BE2C (cell line): ENCODE results near the gene ADORA2B.

Experiments
- DNase-seq: peaks from one replicate; pipeline ENCODE4 v3.0.0-alpha.2; 2020
- H3K27me3 ChIP-seq: fragments of 250-450 bp; sonication (Bioruptor Pico); 2 replicates; pipeline ENCODE4 v1.5.1; 2020; ENCODE audit warnings: mild to moderate bottlenecking
- H3K36me3 ChIP-seq: fragments of 250-450 bp; sonication (Bioruptor Pico); 2 replicates; pipeline ENCODE4 v1.5.1; 2020; ENCODE audit warnings: mild to moderate bottlenecking
- H3K4me1 ChIP-seq: fragments of 250-450 bp; sonication (Bioruptor Pico); 2 replicates; pipeline ENCODE4 v1.5.1; 2020
- H3K4me3 ChIP-seq: 2 replicates; pipeline ENCODE4 v1.5.1; 2011; ENCODE audit warnings: low read depth, low read length
- H3K9me3 ChIP-seq: fragments of 250-450 bp; sonication (Bioruptor Pico); 2 replicates; pipeline ENCODE4 v1.5.1; 2020
- TF ChIP-seq, protein P1 (sequence below): IDR thresholded peaks from 2 replicates; pipeline ENCODE4 v1.5.1; 2012; ENCODE audit warnings: mild to moderate bottlenecking, low read depth, low read length

The ADORA2B gene

DNA sequence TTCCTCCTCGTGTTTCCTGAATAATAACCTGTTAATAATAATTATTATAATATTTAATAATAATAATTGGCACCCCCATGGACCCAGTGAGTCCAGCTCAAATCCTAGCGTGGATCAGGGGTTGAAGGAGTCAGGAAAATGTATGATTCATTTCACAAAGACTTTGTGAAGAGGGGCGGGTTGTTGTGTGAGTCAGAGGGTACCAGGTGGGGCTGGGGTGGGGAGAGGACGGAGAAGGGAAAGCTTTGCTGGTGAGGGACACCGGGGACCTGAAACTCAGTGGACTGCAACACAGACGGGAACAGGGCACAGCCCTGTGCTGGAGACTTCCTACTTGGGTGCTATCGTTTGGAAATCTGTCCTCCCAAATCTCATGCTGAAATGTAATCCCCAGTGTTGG, 3.1 kb upstream of the ADORA2B start:
- H3K9me3 ChIP-seq: no peaks in the 10 kb centered on the region
- no peaks in the 10 kb centered on the region; the same call in 1 of the 2 replicates for H3K27me3 ChIP-seq
- no peak for DNase-seq
- TF ChIP-seq, protein P1, sequence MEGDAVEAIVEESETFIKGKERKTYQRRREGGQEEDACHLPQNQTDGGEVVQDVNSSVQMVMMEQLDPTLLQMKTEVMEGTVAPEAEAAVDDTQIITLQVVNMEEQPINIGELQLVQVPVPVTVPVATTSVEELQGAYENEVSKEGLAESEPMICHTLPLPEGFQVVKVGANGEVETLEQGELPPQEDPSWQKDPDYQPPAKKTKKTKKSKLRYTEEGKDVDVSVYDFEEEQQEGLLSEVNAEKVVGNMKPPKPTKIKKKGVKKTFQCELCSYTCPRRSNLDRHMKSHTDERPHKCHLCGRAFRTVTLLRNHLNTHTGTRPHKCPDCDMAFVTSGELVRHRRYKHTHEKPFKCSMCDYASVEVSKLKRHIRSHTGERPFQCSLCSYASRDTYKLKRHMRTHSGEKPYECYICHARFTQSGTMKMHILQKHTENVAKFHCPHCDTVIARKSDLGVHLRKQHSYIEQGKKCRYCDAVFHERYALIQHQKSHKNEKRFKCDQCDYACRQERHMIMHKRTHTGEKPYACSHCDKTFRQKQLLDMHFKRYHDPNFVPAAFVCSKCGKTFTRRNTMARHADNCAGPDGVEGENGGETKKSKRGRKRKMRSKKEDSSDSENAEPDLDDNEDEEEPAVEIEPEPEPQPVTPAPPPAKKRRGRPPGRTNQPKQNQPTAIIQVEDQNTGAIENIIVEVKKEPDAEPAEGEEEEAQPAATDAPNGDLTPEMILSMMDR: no peak
- no peaks in the 10 kb centered on the region for H3K36me3 ChIP-seq
- no peaks in the 10 kb centered on the region for H3K4me1 ChIP-seq
- H3K4me3 ChIP-seq: no peak overlapping the region

DNA sequence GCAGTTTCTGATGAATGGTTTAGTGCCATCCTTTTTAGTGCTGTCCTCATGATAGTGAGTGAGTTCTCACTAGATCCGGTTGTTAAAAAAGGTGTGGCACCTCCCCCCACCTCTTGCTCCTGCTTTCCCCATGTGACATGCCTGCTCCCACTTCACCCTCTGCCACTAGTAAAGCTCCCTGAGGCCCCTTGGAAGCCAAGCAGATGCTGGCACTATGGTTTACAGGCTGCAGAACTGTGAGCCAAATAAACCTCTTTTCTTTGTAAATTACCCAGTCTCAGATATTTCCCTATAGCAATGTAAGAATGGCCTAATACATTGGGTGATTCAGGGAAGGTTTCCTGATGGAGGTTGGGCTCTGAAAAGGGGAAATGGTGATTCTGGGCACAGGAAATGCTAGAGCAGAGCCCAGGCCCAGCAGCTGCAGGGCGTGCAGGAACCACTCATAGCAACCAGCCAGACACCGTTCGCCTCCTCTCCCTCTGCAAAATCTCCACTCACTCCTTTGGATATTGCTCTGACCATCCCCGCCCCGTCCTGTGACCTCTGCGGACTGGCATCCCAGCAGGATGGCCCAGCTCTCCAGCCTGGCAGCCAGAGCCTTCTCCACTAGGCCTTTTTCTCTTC, 2.6 kb upstream of the ADORA2B start:
- no peak for DNase-seq
- Histone ChIP-seq H3K9me3 (no peaks in the 10 kb centered on the region), H3K4me3 (no peak overlapping the region), H3K4me1 (no peaks in the 10 kb centered on the region), H3K36me3 (no peaks in the 10 kb centered on the region), H3K27me3 (no peaks in the 10 kb centered on the region; the same call in 1 of the 2 replicates)
- TF ChIP-seq, protein P1: no peak

DNA sequence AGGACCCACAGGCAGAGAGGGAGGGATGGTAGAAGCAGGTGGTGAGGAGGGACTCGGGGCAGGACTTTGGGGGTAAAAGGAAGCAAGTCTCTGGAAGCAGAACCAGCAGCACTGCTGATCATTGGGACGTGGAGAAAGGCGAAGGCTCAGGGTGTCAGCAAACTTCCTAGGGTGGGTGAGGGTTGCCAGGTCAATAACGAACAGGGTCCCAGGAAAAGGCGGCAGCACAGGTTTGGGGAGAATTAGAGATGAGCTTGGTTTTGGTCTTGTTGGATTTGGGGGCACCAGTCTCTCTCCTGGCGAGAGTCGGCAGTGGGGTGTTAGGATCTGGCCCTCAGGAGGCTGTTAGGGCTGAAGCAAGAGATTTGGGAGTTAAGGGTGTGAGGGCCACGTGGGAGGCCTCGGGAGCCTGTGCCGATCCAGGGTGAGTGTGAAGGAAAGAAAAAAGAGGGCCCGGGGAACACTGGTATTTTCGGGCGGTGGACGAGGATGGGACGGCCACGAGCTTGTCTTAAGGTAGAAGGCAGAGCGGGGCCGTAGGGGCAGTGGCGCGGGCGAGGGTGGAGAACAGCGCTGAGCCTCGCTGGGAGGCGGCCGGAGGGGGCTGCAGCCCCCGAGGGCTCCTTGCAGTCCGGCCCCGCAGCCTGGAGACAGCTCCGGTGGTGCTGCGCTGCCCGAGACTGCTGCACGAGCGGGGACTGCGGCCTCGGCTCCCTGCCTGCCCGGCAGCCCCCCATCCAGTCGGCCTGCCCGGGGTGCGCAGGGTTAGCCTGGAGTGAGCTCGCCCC, 765 bp upstream of the ADORA2B start:
- no peaks in the 10 kb centered on the region for H3K4me1 ChIP-seq
- H3K9me3 ChIP-seq: no peaks in the 10 kb centered on the region
- H3K4me3 ChIP-seq: peak overlapping the region; percentile 53
- TF ChIP-seq, protein P1: no peak
- no peaks in the 10 kb centered on the region for H3K36me3 ChIP-seq
- DNase-seq: no peak
- no peaks in the 10 kb centered on the region; the same call in 1 of the 2 replicates for H3K27me3 ChIP-seq

DNA sequence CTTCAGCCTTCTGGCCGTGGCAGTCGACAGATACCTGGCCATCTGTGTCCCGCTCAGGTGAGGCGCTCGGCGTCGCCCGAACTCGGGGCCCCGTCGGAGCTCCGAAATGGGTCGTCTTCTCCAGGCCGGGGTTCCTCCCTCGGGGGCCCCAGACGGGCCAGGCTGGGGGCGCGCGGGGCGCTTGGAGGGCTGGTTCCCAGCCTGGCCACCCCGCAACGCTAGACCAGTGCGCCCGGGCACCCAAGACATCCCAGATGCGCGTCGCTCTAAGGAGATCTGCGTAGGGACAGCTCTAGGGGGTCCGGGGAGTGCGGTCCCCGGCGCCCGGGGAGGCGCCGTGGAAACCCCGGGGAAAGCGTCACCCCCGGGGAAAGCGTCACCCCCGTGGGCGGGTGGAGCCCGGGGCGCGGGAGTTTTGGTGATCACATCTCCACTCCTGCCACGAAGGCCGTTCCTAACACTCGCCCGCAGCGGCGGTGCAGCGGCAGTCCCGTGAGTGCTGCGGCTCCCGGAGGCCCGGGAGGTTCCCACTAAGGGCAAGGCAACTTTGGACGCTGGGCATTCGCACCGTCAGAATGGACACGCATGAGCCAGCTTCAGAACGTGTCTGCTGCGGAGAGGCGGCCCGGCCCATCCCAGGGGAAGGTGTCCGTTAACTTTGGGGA, 729 bp downstream of the ADORA2B start:
- H3K4me1 ChIP-seq: no peaks in the 10 kb centered on the region
- TF ChIP-seq, protein P1: no peak
- H3K9me3 ChIP-seq: no peaks in the 10 kb centered on the region
- peak overlapping the region; percentile 53 for H3K4me3 ChIP-seq
- no peaks in the 10 kb centered on the region for H3K36me3 ChIP-seq
- DNase-seq: no peak
- no peaks in the 10 kb centered on the region; the same call in 1 of the 2 replicates for H3K27me3 ChIP-seq

DNA sequence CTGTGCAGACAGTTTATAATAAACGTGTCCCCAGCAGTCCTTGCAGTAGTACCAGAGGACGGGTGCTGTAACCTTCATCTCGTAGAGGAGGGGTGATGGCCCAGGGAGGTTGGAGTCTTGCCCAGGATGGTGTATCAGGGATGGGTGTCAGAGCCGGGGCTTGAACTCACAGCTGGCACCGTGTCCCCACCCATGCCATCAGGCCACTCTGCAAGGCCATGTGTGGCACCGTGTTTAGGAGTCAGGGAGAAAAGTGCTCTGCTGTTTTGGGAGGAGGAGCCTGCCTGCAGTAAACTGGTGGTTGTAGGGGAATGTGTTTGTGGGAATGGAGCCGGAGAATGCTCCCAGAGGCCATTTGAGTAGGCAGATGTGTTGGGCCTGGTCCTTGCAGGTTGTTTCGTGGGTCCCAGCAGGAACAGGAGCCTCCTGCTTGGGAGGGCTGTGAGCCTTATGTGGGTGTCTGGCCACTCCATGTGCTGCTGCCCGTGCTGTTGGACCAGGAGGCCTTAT, 1.7 kb downstream of the ADORA2B start:
- Histone ChIP-seq H3K4me1 (no peaks in the 10 kb centered on the region), H3K36me3 (no peaks in the 10 kb centered on the region), H3K27me3 (no peaks in the 10 kb centered on the region; the same call in 1 of the 2 replicates), H3K9me3 (no peaks in the 10 kb centered on the region), H3K4me3 (no peak overlapping the region)
- no peak for DNase-seq
- TF ChIP-seq, protein P1: no peak
